DND-41 (cell line): ENCODE results near the gene TSPAN3.

Experiments
- EZH2 ChIP-seq: IDR thresholded peaks from 3 replicates; pipeline ENCODE4 v1.6.1; 2012; ENCODE audit warnings: borderline replicate concordance, low read depth, mild to moderate bottlenecking, moderate library complexity, low read length, inconsistent platforms; ENCODE audit not compliant: severe bottlenecking
- TF ChIP-seq, protein P1 (sequence below): IDR thresholded peaks from 2 replicates; pipeline ENCODE4 v1.5.1; 2012; ENCODE audit warnings: borderline replicate concordance, low read length, moderate library complexity, mild to moderate bottlenecking; ENCODE audit not compliant: poor library complexity, severe bottlenecking; ENCODE audit errors: extremely low read depth

DNA sequence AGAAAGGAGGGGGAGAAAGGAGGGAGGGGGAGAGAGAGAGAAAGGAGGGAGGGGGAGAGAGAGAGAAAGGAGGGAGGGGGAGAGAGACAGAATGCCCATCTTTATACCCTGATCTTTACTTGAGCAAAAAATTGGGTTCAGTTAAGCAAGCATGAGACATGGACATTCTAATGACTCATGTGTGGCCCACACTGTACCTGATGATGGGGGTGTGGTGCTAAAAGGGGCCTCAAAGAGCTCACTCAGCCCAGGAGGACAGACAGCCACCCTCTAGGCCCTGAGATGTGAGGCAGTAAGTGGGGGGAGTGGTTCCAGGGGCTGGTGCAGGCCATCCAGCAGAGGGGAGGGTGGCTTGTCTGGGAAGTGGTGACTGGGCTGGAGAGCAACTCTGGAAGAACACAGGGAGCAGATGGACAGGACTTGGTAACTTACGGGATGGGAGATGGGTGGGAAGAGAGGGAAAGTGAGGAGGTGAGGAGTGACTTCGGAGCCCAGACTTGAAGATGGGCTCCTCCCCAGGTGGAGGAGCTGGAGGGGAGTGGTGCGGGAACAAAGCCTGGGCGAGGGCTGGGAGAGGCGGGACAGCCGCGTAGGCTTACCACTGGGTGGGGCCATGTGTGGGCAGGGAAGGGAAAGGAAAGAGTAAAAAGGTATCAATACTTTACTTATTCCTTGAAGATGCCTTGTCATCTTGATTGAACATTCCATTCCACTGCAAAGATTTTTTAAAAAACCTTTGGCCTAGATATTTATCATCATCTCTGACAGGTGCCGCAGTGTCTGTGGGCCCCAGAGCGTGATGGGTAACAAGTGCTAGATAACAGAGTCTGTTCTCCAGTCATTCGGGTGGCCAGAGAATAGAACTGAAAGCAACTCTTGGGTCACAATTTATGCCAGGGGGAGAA is 32.3 kb downstream of the TSPAN3 start:
- TF ChIP-seq, protein P1, sequence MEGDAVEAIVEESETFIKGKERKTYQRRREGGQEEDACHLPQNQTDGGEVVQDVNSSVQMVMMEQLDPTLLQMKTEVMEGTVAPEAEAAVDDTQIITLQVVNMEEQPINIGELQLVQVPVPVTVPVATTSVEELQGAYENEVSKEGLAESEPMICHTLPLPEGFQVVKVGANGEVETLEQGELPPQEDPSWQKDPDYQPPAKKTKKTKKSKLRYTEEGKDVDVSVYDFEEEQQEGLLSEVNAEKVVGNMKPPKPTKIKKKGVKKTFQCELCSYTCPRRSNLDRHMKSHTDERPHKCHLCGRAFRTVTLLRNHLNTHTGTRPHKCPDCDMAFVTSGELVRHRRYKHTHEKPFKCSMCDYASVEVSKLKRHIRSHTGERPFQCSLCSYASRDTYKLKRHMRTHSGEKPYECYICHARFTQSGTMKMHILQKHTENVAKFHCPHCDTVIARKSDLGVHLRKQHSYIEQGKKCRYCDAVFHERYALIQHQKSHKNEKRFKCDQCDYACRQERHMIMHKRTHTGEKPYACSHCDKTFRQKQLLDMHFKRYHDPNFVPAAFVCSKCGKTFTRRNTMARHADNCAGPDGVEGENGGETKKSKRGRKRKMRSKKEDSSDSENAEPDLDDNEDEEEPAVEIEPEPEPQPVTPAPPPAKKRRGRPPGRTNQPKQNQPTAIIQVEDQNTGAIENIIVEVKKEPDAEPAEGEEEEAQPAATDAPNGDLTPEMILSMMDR, result no peak
- TF ChIP-seq EZH2, result no peak
